ENCODE results near the gene FGF18. TPM values are rescaled to one million over a fixed set of nuclear protein-coding genes. Genes with fewer than 3 reads are reported as not detected.

The FGF18 gene
- total RNA-seq, 1 donor from 2014 or later = 6.9 TPM

DNA sequence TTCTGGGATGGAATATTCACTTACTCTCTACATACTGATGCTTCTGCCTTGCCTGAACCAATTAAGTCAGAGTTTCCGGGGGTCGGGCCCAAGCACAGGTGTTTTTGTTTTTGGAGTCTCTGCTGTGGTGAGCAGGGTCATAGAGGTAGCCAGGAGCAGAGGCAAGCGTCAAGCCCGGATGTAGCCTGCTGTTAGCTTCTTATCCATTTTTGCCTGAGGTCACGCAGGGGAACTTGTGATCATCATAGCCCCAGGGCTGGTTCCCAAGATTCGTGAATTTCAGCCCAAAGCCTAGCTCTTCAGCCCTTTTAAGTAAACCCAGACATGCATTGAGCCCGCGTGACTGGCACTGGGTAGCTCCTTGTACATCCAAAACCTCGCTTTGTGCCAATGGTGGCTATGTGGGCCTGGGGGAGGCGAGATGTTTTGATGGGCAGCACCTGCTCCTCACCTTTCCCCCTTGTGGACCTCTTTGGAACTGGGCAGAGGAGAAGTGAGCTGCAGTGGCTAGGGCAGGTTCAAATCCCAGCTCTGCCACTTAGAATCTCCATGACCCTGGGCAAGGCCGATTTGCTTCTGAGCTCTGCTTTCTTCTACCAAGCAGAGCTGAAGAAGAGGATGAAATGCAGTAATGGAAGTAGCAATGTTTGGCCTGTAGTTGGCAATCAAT, 33.7 kb downstream of the FGF18 start:
- H3K4me1 ChIP-seq = peaks cover 0 to 9% of the 10 kb centered on the region in 2 donors
- intact Hi-C loops (cut with DNase I) = loop anchor here (5.0 kb wide), 1 partner anchor 144 kb away; no protein-coding TSS in a partner anchor
- H3K4me3 ChIP-seq = no peak overlapping the region
- TF ChIP-seq, protein P1, sequence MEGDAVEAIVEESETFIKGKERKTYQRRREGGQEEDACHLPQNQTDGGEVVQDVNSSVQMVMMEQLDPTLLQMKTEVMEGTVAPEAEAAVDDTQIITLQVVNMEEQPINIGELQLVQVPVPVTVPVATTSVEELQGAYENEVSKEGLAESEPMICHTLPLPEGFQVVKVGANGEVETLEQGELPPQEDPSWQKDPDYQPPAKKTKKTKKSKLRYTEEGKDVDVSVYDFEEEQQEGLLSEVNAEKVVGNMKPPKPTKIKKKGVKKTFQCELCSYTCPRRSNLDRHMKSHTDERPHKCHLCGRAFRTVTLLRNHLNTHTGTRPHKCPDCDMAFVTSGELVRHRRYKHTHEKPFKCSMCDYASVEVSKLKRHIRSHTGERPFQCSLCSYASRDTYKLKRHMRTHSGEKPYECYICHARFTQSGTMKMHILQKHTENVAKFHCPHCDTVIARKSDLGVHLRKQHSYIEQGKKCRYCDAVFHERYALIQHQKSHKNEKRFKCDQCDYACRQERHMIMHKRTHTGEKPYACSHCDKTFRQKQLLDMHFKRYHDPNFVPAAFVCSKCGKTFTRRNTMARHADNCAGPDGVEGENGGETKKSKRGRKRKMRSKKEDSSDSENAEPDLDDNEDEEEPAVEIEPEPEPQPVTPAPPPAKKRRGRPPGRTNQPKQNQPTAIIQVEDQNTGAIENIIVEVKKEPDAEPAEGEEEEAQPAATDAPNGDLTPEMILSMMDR (IDR thresholded peaks at IDR 0.05) = no peak
- H3K36me3 ChIP-seq = no peaks in the 10 kb centered on the region
- H3K9me3 ChIP-seq = no peaks in the 10 kb centered on the region
- no peak overlapping the region for H3K27ac ChIP-seq
- no peak for DNase-seq (ENCODE audit: low spot score in 2 of 2)
- no peaks in the 10 kb centered on the region for H3K27me3 ChIP-seq

- Histone ChIP-seq H3K27ac (no peak overlapping the region), H3K9me3 (no peaks in the 10 kb centered on the region), H3K27me3 (no peaks in the 10 kb centered on the region), H3K36me3 (no peaks in the 10 kb centered on the region), H3K4me3 (no peak overlapping the region), H3K4me1 (peaks cover 0 to 9% of the 10 kb centered on the region in 2 donors)
- TF ChIP-seq, protein P1 (IDR thresholded peaks at IDR 0.05) = no peak
- intact Hi-C loops (cut with DNase I) = loop anchor here (5.0 kb wide), 1 partner anchor 143 kb away; no protein-coding TSS in a partner anchor
- no peak for DNase-seq (ENCODE audit: low spot score in 2 of 2)
Measured at GRCh38 chr5:171453988-171454387, 34.5 kb downstream of the FGF18 start.

GRCh38 chr5:171454549-171454948, 35.1 kb downstream of the FGF18 start:
- Histone ChIP-seq H3K36me3 (no peaks in the 10 kb centered on the region), H3K27me3 (no peaks in the 10 kb centered on the region), H3K4me3 (no peak overlapping the region), H3K27ac (no peak overlapping the region), H3K4me1 (peaks cover 0 to 9% of the 10 kb centered on the region in 2 donors), H3K9me3 (no peaks in the 10 kb centered on the region)
- intact Hi-C loops (cut with DNase I) = loop anchor here (5.0 kb wide), 1 partner anchor 143 kb away; no protein-coding TSS in a partner anchor
- DNase-seq (ENCODE audit: low spot score in 2 of 2) = no peak
- TF ChIP-seq, protein P1 (IDR thresholded peaks at IDR 0.05) = no peak

- DNase-seq (ENCODE audit: low spot score in 2 of 2) = no peak
- intact Hi-C loops (cut with DNase I) = no loop called here
- no peak overlapping the region for H3K27ac ChIP-seq
- TF ChIP-seq, protein P1 (IDR thresholded peaks at IDR 0.05) = no peak
- H3K9me3 ChIP-seq = no peaks in the 10 kb centered on the region
- no peak overlapping the region for H3K4me3 ChIP-seq
- peaks cover 0 to 4% of the 10 kb centered on the region in 2 donors for H3K4me1 ChIP-seq
- no peaks in the 10 kb centered on the region for H3K27me3 ChIP-seq
- no peaks in the 10 kb centered on the region for H3K36me3 ChIP-seq
Measured at GRCh38 chr5:171455522-171455921, 36.1 kb downstream of the FGF18 start.

- Histone ChIP-seq H3K27ac (no peak overlapping the region), H3K4me3 (no peak overlapping the region), H3K36me3 (no peaks in the 10 kb centered on the region), H3K4me1 (no peaks in the 10 kb centered on the region), H3K27me3 (no peaks in the 10 kb centered on the region), H3K9me3 (no peaks in the 10 kb centered on the region)
- intact Hi-C loops (cut with DNase I) = no loop called here
- DNase-seq (ENCODE audit: low spot score in 2 of 2) = no peak
- TF ChIP-seq, protein P1 (IDR thresholded peaks at IDR 0.05) = no peak
Measured at GRCh38 chr5:171457208-171457981, 37.9 kb downstream of the FGF18 start.
